GM18861 (cell line): ENCODE measurements around the gene SURF6.
"Not testable (repeated sequence)": the region's sequence is repeated elsewhere in the genome, so short reads cannot be mapped to it uniquely, and the experiment has no call there.

Source experiments
- ATAC-seq: cut with Tn5 transposase; IDR thresholded peaks from one replicate; pipeline ENCODE4 v1.9.1; 2021; ENCODE audit not compliant: unreplicated experiment

SURF6 gene

DNA sequence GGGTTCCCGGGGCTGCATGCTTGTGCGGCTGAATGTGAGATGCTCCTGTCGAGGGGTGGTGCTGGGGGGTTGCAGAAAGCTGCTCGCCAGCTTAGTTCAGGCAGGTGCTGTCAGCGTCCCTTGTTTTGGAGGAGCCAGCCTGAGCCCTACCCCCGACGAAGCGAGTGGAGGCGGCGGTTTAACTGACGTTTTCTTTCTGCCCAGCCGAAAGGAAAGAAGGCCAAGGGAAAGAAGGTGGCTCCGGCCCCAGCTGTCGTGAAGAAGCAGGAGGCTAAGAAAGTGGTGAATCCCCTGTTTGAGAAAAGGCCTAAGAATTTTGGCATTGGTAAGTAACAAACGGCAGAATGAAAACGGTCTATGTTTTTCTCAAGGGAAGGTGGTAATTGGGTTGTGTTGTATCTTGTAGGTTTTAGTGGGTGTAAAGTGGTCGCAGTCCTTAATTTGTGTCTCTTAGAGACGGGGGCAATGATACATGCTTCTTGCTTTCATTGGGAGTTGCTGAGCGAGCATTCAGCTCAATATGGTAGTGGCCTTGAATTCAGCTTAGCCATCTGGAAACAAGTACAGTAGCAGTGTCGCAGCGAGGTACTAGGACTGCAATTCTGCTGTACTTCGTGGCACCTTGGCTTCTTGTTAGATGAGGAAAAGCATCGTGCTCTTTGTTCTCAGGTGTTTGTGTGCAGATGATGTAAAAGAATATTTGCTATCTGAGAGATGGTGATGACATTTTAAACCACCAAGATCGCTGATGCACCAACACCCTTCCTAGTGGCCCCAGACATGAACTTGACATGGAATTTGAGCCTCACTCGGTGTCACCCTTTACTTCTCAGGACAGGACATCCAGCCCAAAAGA is 13.0 kb upstream of the SURF6 start:
- ATAC-seq, result no peak

DNA sequence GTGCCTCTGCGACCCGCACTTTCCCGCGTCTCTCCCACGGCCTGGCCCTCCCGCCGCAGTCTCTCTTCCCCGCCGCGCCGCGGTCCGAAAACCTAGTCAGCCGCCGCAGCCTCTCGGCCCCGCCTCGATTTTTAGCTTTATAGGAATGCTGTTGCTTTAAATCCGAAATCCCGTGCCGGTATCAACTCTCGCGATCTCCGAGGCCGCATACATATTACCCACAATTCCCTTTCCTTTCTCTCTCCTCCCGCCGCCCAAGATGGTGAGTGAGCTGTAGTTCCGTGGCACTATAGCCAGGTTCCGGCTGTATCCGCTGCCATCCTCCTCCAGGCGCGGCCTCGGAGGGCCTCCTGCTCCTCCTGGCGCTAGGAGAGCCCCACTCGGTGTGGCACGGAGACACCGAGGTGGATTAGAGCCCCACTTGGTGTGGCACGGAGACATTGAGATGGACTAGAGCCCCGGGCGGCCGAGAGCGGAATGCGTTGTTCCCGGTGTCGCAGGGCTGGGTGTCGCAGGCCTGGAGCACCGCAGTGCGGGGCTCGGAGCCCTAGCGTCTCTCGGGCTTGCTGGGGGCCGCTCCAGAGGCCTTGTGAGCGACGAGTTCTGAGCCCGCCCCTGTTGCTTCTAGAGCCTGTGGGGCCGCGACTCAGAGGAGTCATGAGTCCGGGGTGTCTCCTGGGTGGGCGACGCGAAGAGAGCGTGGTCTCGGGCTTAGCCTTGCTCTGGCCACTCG is 12.2 kb upstream of the SURF6 start, which contains the start of the genes MED22 and RPL7A:
MED22 (minus strand) TSS at position 147 of the 733 bp plus-strand sequence. CDS start 1,469 bp downstream, outside the sequence.
RPL7A (plus strand) TSS at position 234 of the 733 bp plus-strand sequence; CDS start at position 260, 26 bp downstream.
- peak; percentile 59 for ATAC-seq

GRCh38 chr9:133347515-133347984 is 11.6 kb upstream of the SURF6 start:
- ATAC-seq, result peak; percentile 16

GRCh38 chr9:133346021-133346785 is 10.2 kb upstream of the SURF6 start:
- ATAC-seq, result no peak

DNA sequence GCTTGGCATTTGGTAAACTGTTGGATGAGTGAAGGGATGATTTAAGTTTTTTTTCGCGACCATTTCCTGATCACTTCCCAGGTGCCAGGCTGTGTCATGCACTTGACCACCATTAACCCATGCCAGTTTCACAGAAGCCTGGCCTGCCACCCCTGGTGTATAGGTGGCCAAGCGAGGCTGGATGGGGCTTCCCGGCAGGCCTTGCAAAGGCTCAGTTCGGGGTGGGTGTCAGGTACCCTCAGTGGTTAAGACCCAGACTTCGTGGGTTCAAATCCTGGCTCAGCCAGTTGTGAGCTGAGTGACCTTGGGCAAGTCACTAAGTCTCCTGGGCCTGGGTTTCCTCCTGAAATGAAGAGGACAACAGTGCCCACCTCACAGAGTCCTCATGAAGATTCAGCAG is 9.6 kb upstream of the SURF6 start:
- ATAC-seq, result no peak

DNA sequence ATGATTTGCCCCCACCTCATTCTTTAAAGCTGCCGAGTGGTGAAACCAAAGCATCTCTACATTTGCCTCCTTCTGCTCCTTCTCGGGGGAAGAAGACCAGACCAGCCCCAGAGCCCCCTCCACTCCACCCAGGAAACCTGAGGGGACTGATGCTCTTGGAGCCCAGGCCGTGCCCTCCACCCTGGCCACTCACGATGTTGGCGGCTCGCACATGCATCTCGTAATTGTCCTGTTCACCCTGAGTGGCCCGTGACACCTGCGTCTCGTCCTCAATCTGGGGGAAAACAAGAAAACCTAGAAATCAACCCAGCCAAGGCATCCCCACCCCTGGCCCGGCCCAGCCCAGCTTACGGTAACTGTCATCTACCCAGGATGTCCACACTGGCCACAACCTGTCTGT is 9.0 kb upstream of the SURF6 start:
- ATAC-seq, result no peak

DNA sequence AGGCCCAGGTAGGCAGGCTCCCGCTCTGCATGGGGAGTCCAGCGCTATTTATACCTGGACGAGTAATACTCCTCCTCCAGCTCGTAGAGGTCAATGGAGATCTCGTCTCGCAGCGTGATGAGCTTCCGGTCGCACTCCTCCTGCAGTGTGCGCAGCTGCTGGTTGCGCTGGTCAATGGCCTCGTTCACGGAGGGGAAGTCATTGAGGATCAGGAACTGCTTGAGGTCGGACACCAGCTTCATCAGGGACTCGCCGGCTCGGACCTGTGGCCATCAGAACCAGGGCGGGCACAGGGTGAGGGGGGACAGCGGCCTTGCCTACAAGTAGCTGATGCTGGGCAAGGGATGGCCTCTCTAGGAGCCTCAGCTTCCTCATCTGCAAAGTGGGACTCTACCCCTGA is 8.1 kb upstream of the SURF6 start:
- ATAC-seq, result no peak

- no peak for ATAC-seq
Observed at GRCh38 chr9:133342570-133342969, 6.6 kb upstream of the SURF6 start.

GRCh38 chr9:133342069-133342406 is 6.0 kb upstream of the SURF6 start:
- no peak for ATAC-seq

GRCh38 chr9:133341369-133342068 is 5.5 kb upstream of the SURF6 start:
- no peak for ATAC-seq

DNA sequence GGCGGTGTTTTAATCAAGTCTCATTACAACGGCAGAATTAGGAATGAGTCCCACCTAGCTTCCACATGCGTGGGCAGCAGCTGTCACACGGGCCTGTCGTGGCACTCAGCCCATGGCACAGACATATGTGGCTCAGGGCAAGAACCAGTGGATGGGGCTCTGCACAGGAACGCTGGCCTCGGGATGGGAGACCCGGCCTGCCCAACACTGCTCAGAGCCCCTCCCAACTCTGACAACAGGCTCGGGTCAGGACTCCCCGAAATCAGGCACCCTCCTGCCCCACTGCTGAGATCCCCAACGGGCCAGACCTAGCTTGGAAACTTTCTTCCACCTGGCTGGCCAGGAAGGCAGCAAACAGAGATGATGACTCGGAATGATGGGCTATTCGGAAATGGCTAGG is 4.9 kb upstream of the SURF6 start:
- ATAC-seq, result no peak

DNA sequence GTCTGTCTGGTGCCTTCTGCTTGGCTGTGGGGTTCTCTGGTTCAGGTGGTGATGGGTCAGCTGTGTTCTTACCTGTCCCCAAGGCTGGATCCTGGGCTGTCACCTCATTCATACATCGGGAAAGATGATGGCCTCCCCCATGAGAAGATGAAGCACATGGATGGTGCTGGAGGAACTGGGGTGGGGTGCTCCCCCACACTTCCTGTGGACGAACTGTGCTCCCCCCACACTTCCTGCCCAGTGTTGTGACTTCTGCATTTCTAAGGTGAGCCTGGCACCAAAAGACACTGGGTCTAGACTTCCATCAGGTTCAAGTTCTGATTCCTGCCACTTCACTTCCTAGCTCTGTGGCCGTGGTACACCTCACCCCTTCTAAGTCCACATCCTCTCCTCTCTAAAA is 4.3 kb upstream of the SURF6 start:
- ATAC-seq, result no peak

- ATAC-seq, result no peak
Observed at GRCh38 chr9:133339641-133340040, 3.7 kb upstream of the SURF6 start.

- ATAC-seq, result not testable (repeated sequence)
Observed at GRCh38 chr9:133334888-133335287, 1.1 kb downstream of the SURF6 start.

- no peak for ATAC-seq
Observed at GRCh38 chr9:133334161-133334560, 1.8 kb downstream of the SURF6 start.

DNA sequence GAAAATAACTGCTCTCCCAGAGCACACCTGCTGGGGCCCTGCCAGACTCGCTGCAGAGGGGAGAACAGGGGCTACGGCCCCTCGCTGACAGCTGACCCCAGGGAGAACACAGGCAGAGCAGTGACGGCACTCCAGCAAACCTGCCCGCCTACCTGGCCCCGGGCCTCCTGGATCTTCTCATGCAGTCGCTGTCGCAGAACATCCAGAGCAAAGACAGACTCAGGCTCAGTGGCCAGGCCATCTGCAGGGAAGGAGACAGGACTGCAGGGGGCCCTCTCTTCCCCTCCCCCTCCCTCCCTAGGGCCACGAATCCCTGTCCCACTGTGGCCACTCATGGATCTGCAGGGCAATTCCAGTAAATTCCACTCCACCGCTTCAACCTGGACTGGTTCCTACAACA is 2.4 kb downstream of the SURF6 start:
- no peak for ATAC-seq

DNA sequence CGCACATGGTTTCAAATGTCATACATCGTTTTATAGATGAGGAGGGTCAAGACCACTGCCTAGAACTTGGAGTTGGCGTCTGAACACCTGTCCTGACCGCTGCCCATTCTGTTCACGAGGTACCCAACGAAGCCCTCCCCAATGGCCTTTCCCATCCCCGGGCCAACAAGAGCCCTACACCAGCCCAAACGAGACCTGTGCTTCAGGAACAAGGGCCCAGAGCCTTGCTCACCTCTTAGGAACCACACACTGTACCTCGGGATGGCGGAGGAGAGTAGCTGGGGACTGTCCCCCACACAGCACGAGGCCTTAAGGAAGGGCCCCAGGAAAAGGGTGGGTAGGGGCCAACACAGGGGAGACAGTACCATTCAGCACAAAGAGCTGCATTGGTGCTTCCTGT is 3.0 kb downstream of the SURF6 start:
- ATAC-seq, result no peak

DNA sequence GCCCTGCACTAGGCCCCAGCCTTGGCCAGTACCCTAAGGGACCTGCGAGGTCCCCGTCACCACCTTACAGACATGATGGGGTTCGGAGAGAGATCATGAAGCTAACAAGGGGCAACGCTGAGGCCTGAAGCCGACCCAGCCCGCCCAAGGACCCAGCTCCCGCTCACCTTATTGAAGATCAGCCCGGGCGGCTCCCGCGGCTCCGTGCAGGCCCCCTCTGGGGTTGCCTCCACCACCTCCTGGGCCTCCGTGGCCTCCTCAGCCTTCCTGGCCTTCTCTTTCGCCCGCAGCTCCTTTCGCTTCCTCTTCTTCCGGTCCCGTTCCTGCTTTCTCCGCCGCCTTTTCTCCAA is 3.6 kb downstream of the SURF6 start:
- no peak for ATAC-seq

DNA sequence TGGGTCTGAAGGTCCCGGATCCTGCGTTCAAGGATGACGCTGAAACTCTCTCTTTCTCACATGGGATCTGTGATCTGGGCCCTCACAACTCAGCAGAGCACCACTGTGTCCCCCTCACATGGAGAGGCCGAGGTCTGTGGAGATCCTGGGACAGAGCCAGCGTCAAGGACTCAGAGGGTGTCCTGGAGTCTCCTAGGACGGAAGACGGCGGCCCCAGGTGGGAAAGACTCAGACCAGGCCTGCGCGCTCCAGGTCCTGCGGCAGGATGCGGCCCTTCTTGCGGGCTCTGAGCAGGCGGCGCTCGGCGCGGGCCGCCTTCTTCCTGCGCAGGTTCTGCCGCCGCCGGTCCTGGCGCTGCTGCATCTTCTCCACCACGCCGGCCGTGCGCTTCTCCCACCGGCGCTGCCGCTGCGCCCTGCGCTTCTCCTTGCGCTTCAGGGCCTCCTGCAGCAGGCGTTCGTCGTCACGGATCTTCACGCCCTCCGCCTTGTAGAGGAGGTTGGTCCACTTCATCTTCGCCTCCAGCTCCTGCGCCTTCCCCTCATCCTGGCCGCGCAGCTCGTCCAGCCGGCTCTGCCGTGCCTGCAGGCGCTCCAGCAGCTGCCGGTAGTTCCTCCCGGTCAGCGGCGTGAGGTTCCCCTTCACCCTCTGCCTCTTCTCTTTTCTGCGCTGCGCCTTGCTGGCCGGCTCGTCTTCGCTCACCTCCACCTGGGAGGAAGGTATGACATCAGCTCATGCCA is 4.2 kb downstream of the SURF6 start:
- ATAC-seq, result no peak

DNA sequence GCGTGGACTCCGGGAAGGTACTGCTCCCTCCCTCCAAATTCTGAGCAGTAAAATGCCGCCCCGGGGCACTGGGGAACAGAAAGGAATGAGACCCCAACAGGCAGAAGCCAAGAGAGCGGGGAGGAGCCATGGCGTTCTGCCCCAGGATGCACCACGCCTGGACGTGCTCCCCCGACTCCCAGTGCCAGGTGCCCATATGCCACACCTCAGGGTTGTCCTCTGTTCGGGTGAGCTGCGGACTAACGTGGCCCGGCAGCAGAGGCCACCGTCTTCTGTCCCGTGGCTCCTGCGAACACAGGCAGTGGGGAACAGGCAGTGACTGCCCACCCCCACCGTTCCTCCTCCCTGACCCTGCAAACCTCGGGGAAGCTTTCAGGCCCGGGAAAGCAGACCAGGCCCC is 4.8 kb downstream of the SURF6 start:
- no peak for ATAC-seq
